ENCODE results near the gene MYOM1.
"Not testable (repeated sequence)": the region's sequence is repeated elsewhere in the genome, so short reads cannot be mapped to it uniquely, and the experiment has no call there.

MYOM1 gene

DNA sequence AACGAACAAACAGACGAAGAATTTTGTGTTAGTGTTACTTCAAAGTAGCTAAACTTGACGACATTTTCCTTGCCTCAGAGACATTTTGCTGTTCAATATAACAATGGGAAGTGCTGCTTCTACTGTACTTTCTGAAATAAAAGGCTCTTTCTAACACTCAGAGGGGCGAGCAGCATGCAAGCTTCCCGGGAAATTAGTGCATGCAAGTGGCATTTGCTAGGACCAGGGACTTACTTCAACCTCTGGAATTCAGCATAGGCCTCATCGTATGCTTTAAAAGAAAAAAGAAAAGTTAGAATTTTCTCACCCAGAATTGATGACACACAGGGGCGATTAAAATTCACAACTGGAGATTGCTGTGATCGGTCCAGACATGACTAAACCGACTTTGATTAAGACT is 144.3 kb downstream of the MYOM1 start:
- Histone ChIP-seq H2AK5ac (ENCODE audit: low read depth, low read length) (no peak overlapping the region), H3K27me3 (ENCODE audit: control insufficient read depth in 3 of 3, insufficient read depth in 3 of 3, low read depth in 1 of 3, low read length in 3 of 3) (no peaks in the 10 kb centered on the region), H3K4me1 (ENCODE audit: control insufficient read depth in 2 of 2, insufficient read depth in 1 of 2, low read depth in 1 of 2, low read length in 2 of 2) (peaks cover 3% of the 10 kb centered on the region in 2 donors), H4K8ac (ENCODE audit: low read depth, low read length) (no peak overlapping the region), H3K4me2 (ENCODE audit: insufficient read depth, low read length, poor library complexity, severe bottlenecking) (no peak overlapping the region), H3K9ac (ENCODE audit: low read depth, low read length, poor library complexity) (no peak overlapping the region), H3K9me3 (replicated peaks in 1 of 2; ENCODE audit: control insufficient read depth in 2 of 2, insufficient read depth in 1 of 2, low read depth in 1 of 2, low read length in 2 of 2) (peaks cover 0 to 6% of the 10 kb centered on the region in 2 donors), H3K23ac (ENCODE audit: low read depth, low read length, poor library complexity) (no peak overlapping the region), H2AFZ (ENCODE audit: low read length) (peak overlapping the region; percentile 75), H3K4me3 (ENCODE audit: low read length in 2 of 2) (no peak overlapping the region), H2BK120ac (ENCODE audit: low read depth, low read length) (no peak overlapping the region), H2BK5ac (ENCODE audit: low read length) (no peak overlapping the region), H3K4ac (ENCODE audit: low read length) (no peak overlapping the region), H2BK12ac (ENCODE audit: low read length) (no peak overlapping the region), H3K36me3 (replicated peaks in 1 of 2; ENCODE audit: control insufficient read depth in 2 of 2, insufficient read depth in 2 of 2, low read length in 2 of 2) (no peaks in the 10 kb centered on the region), H3K14ac (ENCODE audit: low read length) (no peak overlapping the region), H3K18ac (ENCODE audit: low read length) (no peak overlapping the region), H3K27ac (replicated peaks; ENCODE audit: low read length) (no peak overlapping the region), H2BK15ac (ENCODE audit: low read length) (no peak overlapping the region), H4K91ac (ENCODE audit: low read depth, low read length, poor library complexity) (no peak overlapping the region), H3K79me1 (ENCODE audit: low read depth, low read length) (no peaks in the 10 kb centered on the region)
- WGBS, 2 donors (ENCODE audit: extremely low coverage in 2 of 2, insufficient read length in 2 of 2, insufficient replicate concordance in 1 of 2) = no CpG with 5 or more reads among the region's 9 CpGs
- no peak for DNase-seq (ENCODE audit: low spot score)

DNA sequence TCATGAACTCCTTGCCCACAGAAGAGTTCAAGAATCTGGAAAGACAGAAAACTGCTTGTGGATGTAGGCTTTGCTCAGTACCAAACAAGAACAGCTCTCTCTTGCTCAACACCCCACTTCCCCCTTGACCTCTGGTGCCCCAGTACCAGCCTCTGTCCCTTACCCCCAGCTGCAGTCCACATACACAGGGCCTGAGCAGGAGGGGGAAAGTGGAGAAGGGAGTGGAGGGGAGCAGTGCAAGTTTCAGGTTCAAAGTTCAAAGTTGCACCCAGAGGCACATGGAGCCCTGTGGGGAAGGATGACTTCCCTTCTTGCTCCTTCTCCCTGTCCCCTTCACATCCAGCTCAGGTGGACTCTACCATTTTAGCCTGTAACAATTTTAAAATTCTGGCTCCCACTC is 145.7 kb downstream of the MYOM1 start:
- H3K9me3 ChIP-seq (replicated peaks in 1 of 2; ENCODE audit: control insufficient read depth in 2 of 2, insufficient read depth in 1 of 2, low read depth in 1 of 2, low read length in 2 of 2) = peaks cover 0 to 6% of the 10 kb centered on the region in 2 donors
- peak overlapping the region; percentile 17 for H2BK15ac ChIP-seq (ENCODE audit: low read length)
- peaks cover 3% of the 10 kb centered on the region in 2 donors for H3K4me1 ChIP-seq (ENCODE audit: control insufficient read depth in 2 of 2, insufficient read depth in 1 of 2, low read depth in 1 of 2, low read length in 2 of 2)
- H3K4me3 ChIP-seq (ENCODE audit: low read length in 2 of 2) = no peak overlapping the region
- H2BK12ac ChIP-seq (ENCODE audit: low read length) = peak overlapping the region; percentile 73
- no peaks in the 10 kb centered on the region for H3K27me3 ChIP-seq (ENCODE audit: control insufficient read depth in 3 of 3, insufficient read depth in 3 of 3, low read depth in 1 of 3, low read length in 3 of 3)
- H3K14ac ChIP-seq (ENCODE audit: low read length) = peak overlapping the region; percentile 97
- H3K4ac ChIP-seq (ENCODE audit: low read length) = no peak overlapping the region
- DNase-seq (ENCODE audit: low spot score) = no peak
- H2AK5ac ChIP-seq (ENCODE audit: low read depth, low read length) = no peak overlapping the region
- no peak overlapping the region for H4K91ac ChIP-seq (ENCODE audit: low read depth, low read length, poor library complexity)
- no peak overlapping the region for H3K23ac ChIP-seq (ENCODE audit: low read depth, low read length, poor library complexity)
- H3K27ac ChIP-seq (replicated peaks; ENCODE audit: low read length) = no peak overlapping the region
- peak overlapping the region; percentile 44 for H3K9ac ChIP-seq (ENCODE audit: low read depth, low read length, poor library complexity)
- H3K79me1 ChIP-seq (ENCODE audit: low read depth, low read length) = no peaks in the 10 kb centered on the region
- peak overlapping the region; percentile 11 for H2AFZ ChIP-seq (ENCODE audit: low read length)
- H2BK120ac ChIP-seq (ENCODE audit: low read depth, low read length) = no peak overlapping the region
- no peak overlapping the region for H4K8ac ChIP-seq (ENCODE audit: low read depth, low read length)
- H2BK5ac ChIP-seq (ENCODE audit: low read length) = peak overlapping the region; percentile 66
- no peak overlapping the region for H3K4me2 ChIP-seq (ENCODE audit: insufficient read depth, low read length, poor library complexity, severe bottlenecking)
- H3K18ac ChIP-seq (ENCODE audit: low read length) = no peak overlapping the region
- no peaks in the 10 kb centered on the region for H3K36me3 ChIP-seq (replicated peaks in 1 of 2; ENCODE audit: control insufficient read depth in 2 of 2, insufficient read depth in 2 of 2, low read length in 2 of 2)

DNA sequence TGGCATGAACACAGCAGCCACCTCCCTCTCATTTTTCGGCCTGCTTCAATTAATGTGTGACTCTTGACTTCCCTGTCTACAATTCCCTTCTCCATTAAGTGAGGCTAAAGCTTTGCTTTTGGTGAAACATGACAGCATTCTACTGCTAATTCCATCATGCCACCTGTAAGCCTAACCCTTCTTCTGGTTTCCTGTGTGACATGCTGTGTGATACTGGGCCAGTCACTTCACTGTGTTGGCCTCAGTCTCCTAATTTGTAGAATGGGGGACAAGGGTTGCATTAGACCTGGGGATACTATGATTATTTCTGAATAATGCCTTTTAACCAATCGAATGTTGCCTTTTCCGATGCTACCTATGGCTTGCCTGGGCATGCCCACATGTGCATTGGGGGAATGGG is 146.4 kb downstream of the MYOM1 start:
- H2BK15ac ChIP-seq (ENCODE audit: low read length); H3K27me3 ChIP-seq (ENCODE audit: control insufficient read depth in 3 of 3, insufficient read depth in 3 of 3, low read depth in 1 of 3, low read length in 3 of 3); H3K9me3 ChIP-seq (replicated peaks in 1 of 2; ENCODE audit: control insufficient read depth in 2 of 2, insufficient read depth in 1 of 2, low read depth in 1 of 2, low read length in 2 of 2); H3K4ac ChIP-seq (ENCODE audit: low read length); H3K4me1 ChIP-seq (ENCODE audit: control insufficient read depth in 2 of 2, insufficient read depth in 1 of 2, low read depth in 1 of 2, low read length in 2 of 2); H3K18ac ChIP-seq (ENCODE audit: low read length); H4K8ac ChIP-seq (ENCODE audit: low read depth, low read length); H3K23ac ChIP-seq (ENCODE audit: low read depth, low read length, poor library complexity); H3K9ac ChIP-seq (ENCODE audit: low read depth, low read length, poor library complexity); H2BK120ac ChIP-seq (ENCODE audit: low read depth, low read length); H3K27ac ChIP-seq (replicated peaks; ENCODE audit: low read length); H3K36me3 ChIP-seq (replicated peaks in 1 of 2; ENCODE audit: control insufficient read depth in 2 of 2, insufficient read depth in 2 of 2, low read length in 2 of 2); H3K4me3 ChIP-seq (ENCODE audit: low read length in 2 of 2); DNase-seq (ENCODE audit: low spot score); H2BK5ac ChIP-seq (ENCODE audit: low read length); H4K91ac ChIP-seq (ENCODE audit: low read depth, low read length, poor library complexity); H3K4me2 ChIP-seq (ENCODE audit: insufficient read depth, low read length, poor library complexity, severe bottlenecking); H2AFZ ChIP-seq (ENCODE audit: low read length); H3K79me1 ChIP-seq (ENCODE audit: low read depth, low read length); H2AK5ac ChIP-seq (ENCODE audit: low read depth, low read length): not testable (repeated sequence)
- no CpG with 5 or more reads among the region's 3 CpGs for WGBS, 2 donors (ENCODE audit: extremely low coverage in 2 of 2, insufficient read length in 2 of 2, insufficient replicate concordance in 1 of 2)
- peak overlapping the region; percentile 40 for H3K14ac ChIP-seq (ENCODE audit: low read length)
- H2BK12ac ChIP-seq (ENCODE audit: low read length) = peak overlapping the region; percentile 6

DNA sequence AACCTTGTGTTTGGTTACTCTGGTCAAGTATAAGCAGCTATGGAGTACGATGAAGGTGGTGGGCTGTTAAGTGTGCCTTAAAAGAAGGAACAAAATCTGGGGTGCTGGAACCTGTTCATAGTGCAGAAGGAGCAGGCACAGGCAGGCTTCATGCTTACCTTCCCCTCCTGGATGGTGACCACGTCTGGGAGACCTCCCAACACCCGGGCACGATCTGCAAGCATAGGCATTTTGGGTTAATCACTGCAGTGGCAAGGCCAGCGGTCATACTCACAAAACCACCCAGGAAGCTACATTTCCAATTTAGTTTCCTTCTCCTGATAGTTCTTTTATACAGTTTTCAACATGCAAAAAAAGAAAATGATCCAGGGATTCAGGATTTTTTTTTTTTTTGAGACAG is 148.1 kb downstream of the MYOM1 start:
- Histone ChIP-seq H3K18ac (ENCODE audit: low read length) (no peak overlapping the region), H4K91ac (ENCODE audit: low read depth, low read length, poor library complexity) (no peak overlapping the region), H3K36me3 (replicated peaks in 1 of 2; ENCODE audit: control insufficient read depth in 2 of 2, insufficient read depth in 2 of 2, low read length in 2 of 2) (no peaks in the 10 kb centered on the region), H3K4me3 (ENCODE audit: low read length in 2 of 2) (no peak overlapping the region), H3K4me1 (ENCODE audit: control insufficient read depth in 2 of 2, insufficient read depth in 1 of 2, low read depth in 1 of 2, low read length in 2 of 2) (peaks cover 2 to 3% of the 10 kb centered on the region in 2 donors), H3K27me3 (ENCODE audit: control insufficient read depth in 3 of 3, insufficient read depth in 3 of 3, low read depth in 1 of 3, low read length in 3 of 3) (no peaks in the 10 kb centered on the region), H3K14ac (ENCODE audit: low read length) (no peak overlapping the region), H4K8ac (ENCODE audit: low read depth, low read length) (no peak overlapping the region), H3K9ac (ENCODE audit: low read depth, low read length, poor library complexity) (no peak overlapping the region), H2AK5ac (ENCODE audit: low read depth, low read length) (no peak overlapping the region), H3K27ac (replicated peaks; ENCODE audit: low read length) (no peak overlapping the region), H3K9me3 (replicated peaks in 1 of 2; ENCODE audit: control insufficient read depth in 2 of 2, insufficient read depth in 1 of 2, low read depth in 1 of 2, low read length in 2 of 2) (peaks cover 0 to 6% of the 10 kb centered on the region in 2 donors), H3K4me2 (ENCODE audit: insufficient read depth, low read length, poor library complexity, severe bottlenecking) (no peak overlapping the region), H2BK5ac (ENCODE audit: low read length) (no peak overlapping the region), H3K79me1 (ENCODE audit: low read depth, low read length) (no peaks in the 10 kb centered on the region), H2AFZ (ENCODE audit: low read length) (no peak overlapping the region), H2BK12ac (ENCODE audit: low read length) (no peak overlapping the region), H3K23ac (ENCODE audit: low read depth, low read length, poor library complexity) (no peak overlapping the region), H2BK120ac (ENCODE audit: low read depth, low read length) (no peak overlapping the region), H2BK15ac (ENCODE audit: low read length) (no peak overlapping the region), H3K4ac (ENCODE audit: low read length) (no peak overlapping the region)
- no CpG with 5 or more reads among the region's 5 CpGs for WGBS, 2 donors (ENCODE audit: extremely low coverage in 2 of 2, insufficient read length in 2 of 2, insufficient replicate concordance in 1 of 2)
- DNase-seq (ENCODE audit: low spot score) = no peak
